LNCAP (cell line): ENCODE results near the gene CMSS1.

Source experiments
- TF ChIP-seq, protein P1 (sequence below): fragments of 450-650 bp; IDR thresholded peaks from 2 replicates; pipeline ENCODE4 v1.5.1; 2017; ENCODE audit warnings: mild to moderate bottlenecking

The CMSS1 gene

GRCh38 chr3:99858469-99858868 is 40.8 kb downstream of the CMSS1 start:
- TF ChIP-seq, protein P1, sequence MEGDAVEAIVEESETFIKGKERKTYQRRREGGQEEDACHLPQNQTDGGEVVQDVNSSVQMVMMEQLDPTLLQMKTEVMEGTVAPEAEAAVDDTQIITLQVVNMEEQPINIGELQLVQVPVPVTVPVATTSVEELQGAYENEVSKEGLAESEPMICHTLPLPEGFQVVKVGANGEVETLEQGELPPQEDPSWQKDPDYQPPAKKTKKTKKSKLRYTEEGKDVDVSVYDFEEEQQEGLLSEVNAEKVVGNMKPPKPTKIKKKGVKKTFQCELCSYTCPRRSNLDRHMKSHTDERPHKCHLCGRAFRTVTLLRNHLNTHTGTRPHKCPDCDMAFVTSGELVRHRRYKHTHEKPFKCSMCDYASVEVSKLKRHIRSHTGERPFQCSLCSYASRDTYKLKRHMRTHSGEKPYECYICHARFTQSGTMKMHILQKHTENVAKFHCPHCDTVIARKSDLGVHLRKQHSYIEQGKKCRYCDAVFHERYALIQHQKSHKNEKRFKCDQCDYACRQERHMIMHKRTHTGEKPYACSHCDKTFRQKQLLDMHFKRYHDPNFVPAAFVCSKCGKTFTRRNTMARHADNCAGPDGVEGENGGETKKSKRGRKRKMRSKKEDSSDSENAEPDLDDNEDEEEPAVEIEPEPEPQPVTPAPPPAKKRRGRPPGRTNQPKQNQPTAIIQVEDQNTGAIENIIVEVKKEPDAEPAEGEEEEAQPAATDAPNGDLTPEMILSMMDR = no peak

- TF ChIP-seq, protein P1 = no peak
Observed at GRCh38 chr3:99859825-99860224, 42.2 kb downstream of the CMSS1 start.

DNA sequence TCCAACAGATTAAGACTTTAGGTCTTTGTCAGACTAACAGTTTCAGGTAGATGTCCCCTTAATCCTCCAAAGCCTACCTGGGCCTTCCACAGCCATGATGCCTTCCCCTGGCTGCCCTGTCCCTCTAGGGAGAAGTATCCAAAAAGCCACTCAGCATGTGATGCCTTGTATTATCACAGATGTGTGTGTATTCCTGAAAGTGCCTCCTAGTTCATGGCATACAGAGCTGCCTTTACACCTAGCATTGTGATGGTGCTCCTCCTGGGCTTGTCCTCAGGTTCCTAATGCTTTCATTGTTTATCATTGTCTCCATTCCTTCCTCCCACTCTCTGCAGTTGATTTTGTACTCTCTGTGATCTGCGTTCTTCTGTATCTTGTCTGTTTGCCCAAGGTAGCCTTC is 43.6 kb downstream of the CMSS1 start:
- TF ChIP-seq, protein P1 = no peak

DNA sequence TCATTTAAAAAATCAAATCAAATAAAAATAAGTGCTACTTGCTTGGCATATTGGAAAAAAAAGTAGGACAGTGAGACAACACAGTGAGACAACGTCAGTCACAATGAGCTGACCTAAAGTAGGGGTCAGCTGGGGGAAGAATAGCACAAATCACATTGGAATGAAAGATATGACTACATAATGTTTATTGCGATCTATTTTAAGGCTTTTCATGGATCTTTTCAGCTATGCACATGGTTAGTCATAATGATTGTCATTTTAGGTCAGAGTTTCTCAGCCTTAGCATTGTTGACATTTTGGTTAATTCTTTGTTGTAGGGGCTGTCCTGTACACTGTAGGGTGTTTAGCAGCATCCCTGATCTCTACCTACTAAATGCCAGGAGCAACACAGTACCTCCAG is 44.5 kb downstream of the CMSS1 start:
- TF ChIP-seq, protein P1 = no peak

- TF ChIP-seq, protein P1 = no peak
Observed at GRCh38 chr3:99863002-99863401, 45.3 kb downstream of the CMSS1 start.

- TF ChIP-seq, protein P1 = no peak
Observed at GRCh38 chr3:99863588-99863987, 45.9 kb downstream of the CMSS1 start.

DNA sequence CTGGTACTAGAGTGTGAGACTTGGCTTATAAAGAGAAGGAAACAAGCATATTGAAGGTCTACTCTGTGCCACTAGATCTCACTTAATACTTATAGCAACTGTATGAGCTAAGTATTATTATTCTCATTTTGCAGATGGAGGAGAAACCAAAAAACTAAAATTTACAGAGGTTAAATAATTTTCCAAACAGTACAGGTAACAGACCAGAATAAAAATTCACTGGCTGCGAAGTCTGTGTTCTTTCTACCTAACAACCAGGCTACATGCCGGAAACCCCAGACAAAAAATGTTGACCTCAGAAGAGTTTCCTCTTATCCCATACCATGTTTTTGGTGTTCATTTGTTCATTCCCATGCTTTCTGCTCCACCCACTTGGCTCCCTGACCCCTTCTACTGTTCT is 46.6 kb downstream of the CMSS1 start:
- TF ChIP-seq, protein P1 = no peak

- TF ChIP-seq, protein P1 = no peak
Observed at GRCh38 chr3:99865321-99865720, 47.7 kb downstream of the CMSS1 start.
